Measurements from ENCODE around the gene TSHZ2. TPM values are rescaled to one million over a fixed set of nuclear protein-coding genes. Genes with fewer than 3 reads are reported as not detected.

Gene TSHZ2
- total and polyA plus RNA-seq, 2 of the 4 experiments (the other 2 are of a cell fraction): under 0.01 to 0.02 TPM

- no peak for DNase-seq
- H4K8ac ChIP-seq (ENCODE audit: low read depth in 2 of 2, low read length in 2 of 2): no peak overlapping the region
- TF ChIP-seq ELK1 (IDR thresholded peaks at IDR 0.05; ENCODE audit: borderline replicate concordance, low read depth, low read length): no peak
- no peak for TF ChIP-seq RFX5 (IDR thresholded peaks at IDR 0.05; ENCODE audit: low read depth, low read length)
- TF ChIP-seq CEBPB (IDR thresholded peaks at IDR 0.05; ENCODE audit: low read depth, low read length): no peak
- TF ChIP-seq MAFK (IDR thresholded peaks at IDR 0.05; ENCODE audit: low read depth, low read length): no peak
- TF ChIP-seq, protein P1, sequence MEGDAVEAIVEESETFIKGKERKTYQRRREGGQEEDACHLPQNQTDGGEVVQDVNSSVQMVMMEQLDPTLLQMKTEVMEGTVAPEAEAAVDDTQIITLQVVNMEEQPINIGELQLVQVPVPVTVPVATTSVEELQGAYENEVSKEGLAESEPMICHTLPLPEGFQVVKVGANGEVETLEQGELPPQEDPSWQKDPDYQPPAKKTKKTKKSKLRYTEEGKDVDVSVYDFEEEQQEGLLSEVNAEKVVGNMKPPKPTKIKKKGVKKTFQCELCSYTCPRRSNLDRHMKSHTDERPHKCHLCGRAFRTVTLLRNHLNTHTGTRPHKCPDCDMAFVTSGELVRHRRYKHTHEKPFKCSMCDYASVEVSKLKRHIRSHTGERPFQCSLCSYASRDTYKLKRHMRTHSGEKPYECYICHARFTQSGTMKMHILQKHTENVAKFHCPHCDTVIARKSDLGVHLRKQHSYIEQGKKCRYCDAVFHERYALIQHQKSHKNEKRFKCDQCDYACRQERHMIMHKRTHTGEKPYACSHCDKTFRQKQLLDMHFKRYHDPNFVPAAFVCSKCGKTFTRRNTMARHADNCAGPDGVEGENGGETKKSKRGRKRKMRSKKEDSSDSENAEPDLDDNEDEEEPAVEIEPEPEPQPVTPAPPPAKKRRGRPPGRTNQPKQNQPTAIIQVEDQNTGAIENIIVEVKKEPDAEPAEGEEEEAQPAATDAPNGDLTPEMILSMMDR (conservative IDR thresholded peaks at IDR 0.05; ENCODE audit: low read depth, low read length): no peak
- TF ChIP-seq FOS (IDR thresholded peaks at IDR 0.05; ENCODE audit: low read depth, low read length): no peak
- no peak for TF ChIP-seq RAD21 (IDR thresholded peaks at IDR 0.05; ENCODE audit: low read length)
- TF ChIP-seq MXI1 (IDR thresholded peaks at IDR 0.05; ENCODE audit: borderline replicate concordance, low read depth, low read length): no peak
- TF ChIP-seq NFE2L2 (IDR thresholded peaks at IDR 0.05; ENCODE audit: low read depth, low read length): no peak
- TF ChIP-seq BHLHE40 (IDR thresholded peaks at IDR 0.05; ENCODE audit: low read depth, low read length): no peak
- TF ChIP-seq RCOR1 (IDR thresholded peaks at IDR 0.05; ENCODE audit: insufficient replicate concordance, low read length): no peak
These were observed 272.6 kb downstream of the TSHZ2 start for GRCh38 chr20:53244711-53245110.

More at GRCh38 chr20:53244711-53245110, 272.6 kb downstream of the TSHZ2 start:
- intact Hi-C loops (cut with micrococcal nuclease): no loop called here
- no peak overlapping the region for H3K14ac ChIP-seq (replicated peaks; ENCODE audit: low read depth, low read length)
- no peaks in the 10 kb centered on the region for H3K27me3 ChIP-seq (ENCODE audit: control insufficient read depth, insufficient read depth, low read length)
- no peaks in the 10 kb centered on the region for H3K36me3 ChIP-seq (ENCODE audit: control insufficient read depth, insufficient read depth, low read length)
- no peak overlapping the region for H2BK15ac ChIP-seq (ENCODE audit: low read depth, low read length)
- in situ Hi-C loops (cut with MboI; ENCODE audit: low sequenced_read_pairs): no loop called here
- ATAC-seq (ENCODE audit: low read depth): peak; percentile 42; the same call in 1 of the 2 replicates
- dilution Hi-C loops (cut with HindIII; ENCODE audit: low sequenced_read_pairs, unreplicated experiment): no loop called here
- no peak overlapping the region for H4K5ac ChIP-seq (ENCODE audit: low read depth, low read length)
- no CpG with 5 or more reads among the region's 2 CpGs for WGBS, 2 experiments (ENCODE audit: extremely low coverage in 2 of 2, insufficient read length in 1 of 2)
- H3K4me2 ChIP-seq (ENCODE audit: low read depth, low read length): no peak overlapping the region
- CTCF ChIA-PET: no interaction called here
- no peak overlapping the region for H2BK120ac ChIP-seq (ENCODE audit: low read depth, low read length)
- BruUV-seq (replicated peaks): no TSS peak
- H2AK5ac ChIP-seq (ENCODE audit: low read depth, low read length): no peak overlapping the region
- peaks cover 7% of the 10 kb centered on the region; the same call in 1 of the 2 replicates for H3K4me1 ChIP-seq (ENCODE audit: control insufficient read depth, insufficient read depth, low read length)
- no peak overlapping the region for H3K4me3 ChIP-seq (ENCODE audit: insufficient read depth, low read depth, low read length)
- H3K9me1 ChIP-seq (ENCODE audit: insufficient read depth, low read length): no peaks in the 10 kb centered on the region
- H3K18ac ChIP-seq (ENCODE audit: low read depth, low read length): no peak overlapping the region
- H3K9me3 ChIP-seq (ENCODE audit: control insufficient read depth, insufficient read depth, low read length): no peaks in the 10 kb centered on the region
- H3K23ac ChIP-seq (ENCODE audit: low read depth, low read length): no peak overlapping the region
- no peak overlapping the region for H4K91ac ChIP-seq (ENCODE audit: insufficient read depth, low read depth, low read length)
- H3K9ac ChIP-seq (ENCODE audit: low read depth, low read length): no peak overlapping the region
- POLR2A ChIA-PET (ENCODE audit: unreplicated experiment): no interaction called here
- H3K56ac ChIP-seq (ENCODE audit: extremely low read depth, insufficient read depth, low read length): no peak overlapping the region
- H2BK20ac ChIP-seq (ENCODE audit: low read depth, low read length): no peak overlapping the region
- no peaks in the 10 kb centered on the region for H4K20me1 ChIP-seq (ENCODE audit: insufficient read depth, low read length)
- no peak overlapping the region for H2AFZ ChIP-seq (replicated peaks; ENCODE audit: low read length, poor library complexity)
- no peak overlapping the region for H3K27ac ChIP-seq (ENCODE audit: insufficient read depth, low read length)
- no peak overlapping the region for H3K4ac ChIP-seq (ENCODE audit: low read depth, low read length)
- H2BK5ac ChIP-seq (ENCODE audit: low read depth, low read length, poor library complexity, severe bottlenecking): no peak overlapping the region
- H3K79me1 ChIP-seq (ENCODE audit: low read depth in 1 of 2, low read length in 2 of 2): no peaks in the 10 kb centered on the region
- H2AK9ac ChIP-seq (replicated peaks; ENCODE audit: low read depth, low read length, poor library complexity): no peak overlapping the region

Measured in IMR-90 (cell line).